ENCODE results near the gene TMEM184A.
A peak's percentile ranks its signal among the peaks of the same experiment; 100 is the strongest.
"Not testable (repeated sequence)": the region's sequence is repeated elsewhere in the genome, so short reads cannot be mapped to it uniquely, and the experiment has no call there.

TMEM184A gene

DNA sequence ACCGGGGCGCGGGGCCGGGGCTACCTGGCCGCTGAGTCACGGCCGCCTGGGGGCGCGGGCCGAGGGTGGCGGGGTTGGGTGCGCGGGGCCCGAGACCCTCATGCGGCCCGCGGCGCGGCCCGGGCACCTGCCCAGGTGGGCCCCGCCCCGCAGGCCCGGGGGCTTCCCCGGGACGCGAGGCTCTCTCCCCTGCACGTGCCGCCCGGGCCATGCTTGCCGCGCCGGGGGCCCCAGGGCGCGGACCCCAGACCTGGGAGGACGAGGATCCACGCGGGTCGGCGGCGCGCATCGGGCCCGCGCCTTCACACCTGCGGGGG, 25.1 kb downstream of the TMEM184A start:
- no peak for FAIRE-seq

DNA sequence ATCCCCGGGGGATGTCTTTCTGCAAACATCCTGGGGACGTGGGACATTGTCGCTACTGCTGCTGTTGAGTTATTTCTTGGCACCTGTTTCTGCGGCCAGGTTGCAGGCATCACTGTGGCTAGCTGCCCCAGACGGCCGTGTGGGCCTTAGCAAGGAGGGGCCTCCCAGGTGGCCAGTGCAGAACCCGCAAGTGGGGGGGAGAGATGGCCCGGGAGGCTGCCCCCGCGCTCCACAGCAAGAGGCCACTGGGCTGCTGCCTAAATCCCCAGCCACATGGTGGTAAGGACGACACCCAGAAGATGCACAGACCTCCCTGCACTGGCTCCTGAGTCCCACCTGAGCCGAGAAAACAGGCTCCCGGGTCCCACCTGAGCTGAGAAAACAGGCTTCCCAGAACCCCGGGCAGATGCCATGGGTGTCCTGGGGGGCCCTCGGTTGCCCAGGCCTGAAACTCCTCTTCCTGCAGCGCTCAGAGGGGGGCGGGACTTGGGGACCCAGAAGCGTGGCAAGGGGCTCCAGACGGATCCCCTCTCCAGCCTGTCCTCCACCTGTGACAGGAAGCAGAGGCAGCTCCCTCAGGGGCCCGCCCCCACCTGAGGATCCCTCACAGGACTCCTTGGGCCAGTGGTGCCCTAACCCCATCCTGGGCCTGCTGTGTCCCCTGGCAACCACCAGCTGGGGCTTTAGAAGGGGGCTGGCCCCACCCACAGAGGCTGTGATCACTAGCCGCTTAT, 26.5 kb downstream of the TMEM184A start:
- FAIRE-seq (no peak), DNase-seq (ENCODE audit: insufficient read length, low spot score) (no peak)

More for the DNA sequence above, 25.1 kb downstream of the TMEM184A start:
- peak; percentile 68 for DNase-seq (ENCODE audit: insufficient read length, low spot score)

GRCh38 chr7:1526271-1526754, 29.7 kb downstream of the TMEM184A start:
- FAIRE-seq (no peak), DNase-seq (ENCODE audit: insufficient read length, low spot score) (no peak)

DNA sequence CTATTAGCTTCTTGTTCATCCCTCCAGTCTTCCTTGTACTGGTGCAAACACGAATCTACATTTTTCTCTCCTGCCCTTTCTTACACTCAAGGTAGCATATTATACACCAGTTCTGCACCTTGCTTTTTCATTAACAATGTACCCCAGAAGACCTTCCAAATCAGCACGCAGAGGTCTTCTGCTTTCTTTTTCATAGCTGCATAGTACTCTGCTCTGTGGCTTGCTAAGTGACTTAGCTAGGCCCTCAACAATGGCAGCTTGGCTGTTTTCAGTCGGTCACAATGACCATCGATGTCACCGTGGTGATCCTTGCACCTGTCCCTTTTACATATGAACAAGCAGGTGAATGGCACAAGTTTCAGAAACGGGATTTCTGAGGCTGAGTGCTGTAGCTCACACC, 30.6 kb downstream of the TMEM184A start:
- no peak for FAIRE-seq
- no peak for DNase-seq (ENCODE audit: insufficient read length, low spot score)

GRCh38 chr7:1523844-1524243, 32.2 kb downstream of the TMEM184A start:
- FAIRE-seq, result no peak
- DNase-seq (ENCODE audit: insufficient read length, low spot score), result no peak

DNA sequence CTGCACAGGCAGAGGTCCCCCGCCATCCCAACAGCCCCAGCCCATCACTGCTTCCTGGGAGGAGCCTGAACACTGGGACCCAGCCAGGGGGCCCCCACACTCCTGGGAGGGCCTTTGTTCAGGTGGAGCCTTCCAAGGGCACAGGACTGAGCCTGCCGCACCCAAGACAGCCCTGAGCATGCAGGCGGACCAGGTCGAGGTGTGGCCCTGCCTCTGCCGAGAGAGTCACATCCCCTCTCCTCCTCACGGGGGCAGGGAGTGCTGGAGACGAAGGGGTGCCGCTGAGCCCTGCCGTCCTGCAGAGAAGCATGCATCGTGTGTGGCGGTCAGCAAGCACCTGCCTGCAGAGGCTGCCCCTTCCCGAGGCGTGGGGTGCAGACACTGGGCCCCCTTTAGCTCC, 32.8 kb downstream of the TMEM184A start:
- DNase-seq (ENCODE audit: insufficient read length, low spot score) (no peak), FAIRE-seq (no peak)

DNA sequence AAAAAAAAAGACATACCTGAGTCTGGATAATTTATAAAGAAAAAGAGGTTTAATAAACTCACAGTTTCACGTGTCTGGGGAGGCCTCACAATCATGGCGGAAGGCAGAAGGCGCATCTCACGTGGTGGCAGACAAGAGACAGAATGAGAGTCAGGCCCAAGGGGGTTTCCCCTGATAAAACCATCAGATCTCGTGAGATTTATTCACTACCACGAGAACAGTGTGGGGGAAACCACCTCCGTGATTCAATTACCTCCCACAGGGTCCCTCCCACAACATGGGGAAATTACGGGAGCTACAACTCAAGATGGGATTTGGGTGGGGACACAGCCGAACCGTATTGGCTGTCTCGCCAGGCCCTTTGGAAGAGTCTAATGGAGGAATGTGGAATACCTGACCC, 34.5 kb downstream of the TMEM184A start:
- DNase-seq (ENCODE audit: insufficient read length, low spot score) (no peak), FAIRE-seq (no peak)

DNA sequence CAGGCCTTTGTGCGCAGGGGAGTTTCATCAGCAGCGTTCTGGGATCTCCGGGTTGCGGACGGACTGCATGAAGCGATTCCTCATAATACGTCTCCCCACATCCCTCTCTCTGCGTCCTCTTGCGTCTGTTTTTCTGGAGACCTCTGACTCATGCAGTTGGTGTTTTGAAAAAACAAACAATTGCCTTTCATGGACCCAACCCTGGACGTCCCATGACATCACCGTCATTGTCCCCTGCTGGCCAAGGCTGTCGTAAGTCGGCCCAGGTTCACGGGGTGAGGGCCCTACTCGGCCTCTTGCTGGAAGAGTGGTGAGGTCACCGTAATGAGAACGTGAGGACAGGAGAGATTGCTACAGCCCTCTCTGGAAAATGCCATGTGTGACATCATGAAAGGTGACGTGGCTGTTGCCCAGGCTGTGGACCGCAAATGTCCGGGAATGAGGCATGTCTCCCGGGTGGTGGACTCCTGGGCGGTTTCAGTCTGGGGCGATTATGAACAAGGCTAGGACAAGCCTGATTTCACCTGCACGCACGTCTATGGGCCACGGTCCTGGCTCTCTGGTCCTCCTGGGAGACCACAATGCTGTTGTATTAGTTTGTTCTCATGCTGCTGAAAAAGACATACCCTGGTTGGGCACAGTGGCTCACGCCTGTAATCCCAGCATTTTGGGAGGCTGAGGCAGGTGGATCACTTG, 35.3 kb downstream of the TMEM184A start:
- no peak for DNase-seq (ENCODE audit: insufficient read length, low spot score)

GRCh38 chr7:1519322-1519922, 36.6 kb downstream of the TMEM184A start:
- FAIRE-seq; DNase-seq (ENCODE audit: insufficient read length, low spot score): not testable (repeated sequence)

More for the DNA sequence above, 35.3 kb downstream of the TMEM184A start:
- no peak for FAIRE-seq

DNA sequence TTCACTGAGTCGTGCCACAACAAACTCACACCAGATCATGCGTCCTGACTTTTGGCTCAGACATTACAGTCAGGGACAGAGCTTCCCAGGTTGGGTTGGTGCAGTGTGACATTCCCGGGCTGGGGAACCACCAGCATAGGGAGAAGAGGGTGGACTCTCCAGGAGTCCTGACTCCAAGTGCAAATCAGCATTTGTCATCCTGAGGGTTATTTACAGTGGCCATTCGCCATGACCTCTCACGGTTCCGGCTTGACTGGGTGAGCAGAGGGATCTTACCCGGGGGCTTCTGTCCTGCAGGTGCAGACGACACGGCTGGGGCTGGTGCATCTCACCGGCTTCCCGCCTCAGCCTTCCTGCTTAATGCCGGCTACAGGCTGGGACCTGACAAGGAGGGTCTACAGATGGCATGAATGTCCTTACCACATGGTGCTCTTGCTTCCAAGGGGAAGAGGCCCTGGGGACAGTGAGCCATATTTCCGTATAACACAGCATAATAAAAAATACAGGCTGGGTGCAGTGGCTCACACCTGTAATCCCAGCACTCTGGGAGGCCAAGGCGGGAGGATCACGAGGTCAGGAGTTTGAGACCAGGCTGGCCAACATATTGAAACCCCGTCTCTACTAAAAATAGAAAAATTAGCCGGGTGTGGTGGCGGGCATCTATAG, 39.3 kb downstream of the TMEM184A start:
- DNase-seq (ENCODE audit: insufficient read length, low spot score) (no peak), FAIRE-seq (no peak)

GRCh38 chr7:1515509-1515967, 40.5 kb downstream of the TMEM184A start:
- FAIRE-seq; DNase-seq (ENCODE audit: insufficient read length, low spot score): not testable (repeated sequence)

DNA sequence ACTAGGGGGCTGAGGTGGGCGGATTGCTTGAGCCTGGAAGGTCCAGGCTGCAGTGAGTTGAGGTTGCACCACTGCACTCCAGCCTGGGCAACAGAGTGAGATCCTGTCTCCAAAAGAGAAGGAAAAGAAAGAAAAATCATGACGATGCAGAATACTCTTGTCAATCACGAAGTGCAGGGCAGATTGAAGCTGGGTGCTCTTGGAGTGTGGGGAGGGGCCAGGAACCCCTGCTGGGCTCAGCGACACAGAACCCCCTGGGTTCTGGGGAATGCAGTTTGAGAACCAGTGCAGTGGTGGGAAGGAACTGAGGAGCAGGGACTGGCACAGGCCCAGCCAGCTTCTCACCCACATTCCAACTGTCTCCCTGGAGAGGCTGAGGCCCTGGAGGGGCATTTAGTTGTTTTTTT, 41.0 kb downstream of the TMEM184A start:
- DNase-seq (ENCODE audit: insufficient read length, low spot score) (no peak), FAIRE-seq (no peak)

DNA sequence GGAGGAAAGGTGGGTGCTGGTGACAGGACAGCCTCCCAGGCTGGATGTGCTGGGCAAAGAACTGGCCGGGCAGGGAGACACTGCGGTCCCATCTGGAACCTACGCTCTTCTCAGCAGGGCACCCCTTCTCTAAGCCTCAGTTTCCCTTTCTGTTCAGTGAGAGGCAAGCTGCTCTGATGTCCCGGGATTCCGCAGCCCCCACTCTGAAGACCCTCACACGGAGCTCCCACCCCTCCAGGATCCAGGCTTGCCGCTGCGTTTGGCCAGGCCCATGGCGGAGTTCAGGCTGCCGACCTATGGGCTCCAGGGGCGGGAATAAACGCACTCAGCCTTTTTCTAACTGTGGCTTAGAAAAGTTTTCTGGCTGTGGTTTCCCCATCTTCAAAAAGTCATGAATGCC, 41.6 kb downstream of the TMEM184A start:
- DNase-seq (ENCODE audit: insufficient read length, low spot score) (no peak), FAIRE-seq (no peak)

DNA sequence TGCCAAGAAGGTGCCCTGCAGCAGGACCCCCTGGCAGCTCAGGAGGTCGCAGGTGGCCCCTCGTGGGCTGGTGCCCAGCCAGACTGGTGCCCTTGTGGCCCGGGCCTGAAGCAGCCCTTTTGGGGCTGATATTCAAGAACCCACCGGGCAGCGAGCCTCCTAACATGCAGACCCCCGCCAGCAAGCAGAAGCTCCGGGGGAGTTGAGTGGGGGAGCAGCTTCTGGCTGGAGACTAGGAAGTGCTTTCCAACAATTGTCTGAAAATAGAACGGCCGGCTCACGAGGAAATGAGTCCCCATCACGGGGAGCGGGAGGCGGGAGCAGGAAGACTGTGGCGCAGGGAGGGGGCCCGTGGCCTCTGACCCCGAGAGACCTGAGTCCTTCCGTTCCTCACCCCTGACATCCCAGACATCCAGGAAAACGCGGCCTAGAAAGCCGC, 42.3 kb downstream of the TMEM184A start:
- FAIRE-seq, result no peak

GRCh38 chr7:1512781-1513656, 43.0 kb downstream of the TMEM184A start:
- no peak for DNase-seq (ENCODE audit: insufficient read length, low spot score)
- no peak for FAIRE-seq

More for the DNA sequence above, 42.3 kb downstream of the TMEM184A start:
- no peak for DNase-seq (ENCODE audit: insufficient read length, low spot score)

GRCh38 chr7:1511444-1512422, 44.3 kb downstream of the TMEM184A start:
- no peak for FAIRE-seq
- no peak for DNase-seq (ENCODE audit: insufficient read length, low spot score)

DNA sequence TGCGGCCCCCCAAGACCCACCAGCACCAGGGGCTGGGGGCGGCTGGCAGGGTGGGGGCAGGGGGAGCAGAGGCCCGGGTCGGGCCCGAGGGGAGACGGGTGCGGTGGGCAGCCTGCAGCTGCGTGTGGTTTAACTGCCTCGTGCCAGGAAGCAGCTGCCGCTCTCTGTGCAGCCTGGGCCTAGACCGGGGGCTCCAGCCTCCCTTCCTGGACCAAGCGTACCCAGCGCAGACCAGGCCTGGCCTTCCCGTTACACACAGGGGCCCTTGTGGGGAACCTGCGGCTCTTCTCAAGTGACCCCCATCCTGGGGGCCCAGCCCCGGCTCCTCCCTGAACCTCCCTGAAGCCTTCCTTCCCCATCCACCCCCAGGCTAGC, 45.2 kb downstream of the TMEM184A start:
- no peak for FAIRE-seq
- DNase-seq (ENCODE audit: insufficient read length, low spot score), result no peak

DNA sequence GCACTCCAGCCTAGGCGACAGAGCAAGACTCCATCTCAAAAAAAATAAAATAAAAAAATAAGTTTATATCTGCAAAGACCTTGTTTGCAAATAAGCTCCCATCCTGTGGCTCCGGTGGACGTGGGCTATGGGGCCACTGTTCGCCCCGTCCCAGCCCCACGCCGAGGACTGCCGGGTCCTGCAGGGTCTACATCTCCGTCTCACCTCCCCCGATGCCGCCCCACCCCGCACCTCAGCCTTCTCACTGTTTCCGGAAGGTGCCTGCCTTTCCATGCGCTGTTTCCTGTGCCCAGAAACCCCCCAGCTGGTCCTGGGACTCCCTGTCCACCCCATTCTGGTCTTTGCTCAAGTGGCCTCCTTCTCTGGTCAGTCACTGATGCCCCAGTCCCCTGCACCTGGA, 46.8 kb downstream of the TMEM184A start:
- DNase-seq (ENCODE audit: insufficient read length, low spot score), result no peak
- no peak for FAIRE-seq

DNA sequence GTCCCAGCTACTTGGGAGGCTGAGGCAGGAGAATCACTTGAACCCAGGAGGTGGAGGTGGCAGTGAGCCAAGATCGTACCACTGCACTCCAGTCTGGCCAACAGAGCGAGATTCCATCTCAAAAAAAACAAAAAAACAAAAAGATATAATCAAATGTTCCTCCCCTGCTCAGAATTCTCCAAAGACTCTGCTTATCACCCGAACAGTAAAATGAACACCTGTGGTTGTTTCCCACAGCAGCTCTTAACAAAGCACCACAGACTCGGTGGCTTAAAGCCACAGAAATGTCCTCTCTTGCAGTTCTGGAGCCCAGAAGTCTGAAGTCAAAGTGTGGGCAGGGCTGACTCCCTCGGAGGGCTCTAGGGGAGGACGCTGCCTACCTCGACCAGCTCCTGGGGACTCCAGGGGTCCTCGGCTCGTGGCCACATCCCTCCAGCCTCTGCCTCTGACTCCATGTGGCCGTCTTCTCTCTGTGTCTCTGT, 47.7 kb downstream of the TMEM184A start:
- DNase-seq (ENCODE audit: insufficient read length, low spot score) (no peak), FAIRE-seq (no peak)
